Stimulated activated CD4-positive, alpha-beta T cell treated with anti-CD3 and anti-CD28 coated beads, Interleukin-4, amount 100 ng/mL, for 48 hours (primary cell): Measurements from ENCODE around the gene TKT.
"Not testable (repeated sequence)": the region's sequence is repeated elsewhere in the genome, so short reads cannot be mapped to it uniquely, and the experiment has no call there.

Experiments used
- DNase-seq, 2 donors: peaks; one replicate each; pipeline ENCODE4 v3.0.0-alpha.2; 2020; ENCODE audit warnings: low read depth in 2 of 2

TKT gene, protein sequence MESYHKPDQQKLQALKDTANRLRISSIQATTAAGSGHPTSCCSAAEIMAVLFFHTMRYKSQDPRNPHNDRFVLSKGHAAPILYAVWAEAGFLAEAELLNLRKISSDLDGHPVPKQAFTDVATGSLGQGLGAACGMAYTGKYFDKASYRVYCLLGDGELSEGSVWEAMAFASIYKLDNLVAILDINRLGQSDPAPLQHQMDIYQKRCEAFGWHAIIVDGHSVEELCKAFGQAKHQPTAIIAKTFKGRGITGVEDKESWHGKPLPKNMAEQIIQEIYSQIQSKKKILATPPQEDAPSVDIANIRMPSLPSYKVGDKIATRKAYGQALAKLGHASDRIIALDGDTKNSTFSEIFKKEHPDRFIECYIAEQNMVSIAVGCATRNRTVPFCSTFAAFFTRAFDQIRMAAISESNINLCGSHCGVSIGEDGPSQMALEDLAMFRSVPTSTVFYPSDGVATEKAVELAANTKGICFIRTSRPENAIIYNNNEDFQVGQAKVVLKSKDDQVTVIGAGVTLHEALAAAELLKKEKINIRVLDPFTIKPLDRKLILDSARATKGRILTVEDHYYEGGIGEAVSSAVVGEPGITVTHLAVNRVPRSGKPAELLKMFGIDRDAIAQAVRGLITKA

DNA sequence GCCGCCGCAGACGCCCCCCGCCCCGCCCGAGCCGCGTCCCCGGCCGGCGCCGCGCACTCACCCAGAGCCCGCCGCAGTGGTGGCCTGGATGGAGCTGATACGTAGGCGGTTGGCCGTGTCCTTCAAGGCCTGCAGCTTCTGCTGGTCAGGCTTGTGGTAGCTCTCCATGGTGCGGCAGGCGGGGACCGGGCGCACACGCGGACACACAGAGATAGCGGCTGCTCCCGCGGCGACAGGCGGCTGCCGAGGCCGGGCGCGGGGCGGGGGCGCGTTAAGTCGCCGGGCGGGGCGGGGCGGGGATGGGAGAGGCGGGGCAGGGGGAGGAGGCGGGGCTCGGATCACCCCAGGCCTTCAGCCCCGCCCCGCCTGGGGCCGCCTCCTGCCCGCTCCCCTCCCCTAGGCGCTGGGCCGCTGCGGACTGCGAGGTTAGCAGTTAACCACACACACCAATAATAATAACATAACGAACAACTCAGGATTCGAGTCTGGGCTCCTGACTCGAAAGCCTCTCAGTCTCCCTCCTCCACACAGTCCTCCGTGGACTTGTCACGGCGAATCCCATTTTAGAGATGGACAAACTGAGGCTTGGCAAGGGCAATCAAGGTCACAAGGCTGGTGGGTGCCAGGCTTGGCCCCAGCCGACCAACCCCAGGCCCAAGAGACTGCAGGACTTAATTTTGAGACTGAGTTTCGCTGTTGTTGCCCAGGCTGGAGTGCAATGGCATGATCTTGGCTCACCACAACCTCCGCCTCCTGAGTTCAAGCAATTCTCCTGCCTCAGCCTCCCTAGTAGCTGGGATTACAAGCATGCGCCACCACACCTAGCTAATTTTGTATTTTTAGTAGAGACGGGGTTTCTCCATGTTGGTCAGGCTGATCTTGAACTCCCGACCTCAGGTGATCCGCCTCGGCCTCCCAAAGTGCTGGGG, at the start of gene TKT:
Gene TKT, minus strand, starts transcription at position 248 of the 929 bp plus-strand sequence. Its CDS starts 80 bp downstream, at position 168.
- peak; percentile 80 for DNase-seq

DNA sequence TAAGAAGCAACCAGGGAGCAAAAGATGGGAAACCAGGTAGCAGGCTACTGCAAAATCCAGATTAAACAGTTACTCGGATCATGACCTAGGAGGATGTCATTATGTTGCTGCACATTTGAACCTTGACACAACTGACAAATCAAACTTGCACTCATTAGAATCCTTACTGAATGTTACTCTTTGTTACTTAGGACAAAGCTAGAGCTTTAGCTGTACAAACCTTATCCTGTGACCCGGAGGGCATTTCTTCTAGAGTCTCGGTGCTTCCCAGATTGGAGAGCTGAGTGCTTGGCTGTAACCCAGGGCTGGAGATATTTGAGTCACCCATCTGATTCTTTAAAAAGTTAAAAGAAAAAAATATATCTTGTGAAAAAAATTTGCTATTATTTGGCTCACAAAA, 48.1 kb upstream of the TKT start:
- no peak for DNase-seq

DNA sequence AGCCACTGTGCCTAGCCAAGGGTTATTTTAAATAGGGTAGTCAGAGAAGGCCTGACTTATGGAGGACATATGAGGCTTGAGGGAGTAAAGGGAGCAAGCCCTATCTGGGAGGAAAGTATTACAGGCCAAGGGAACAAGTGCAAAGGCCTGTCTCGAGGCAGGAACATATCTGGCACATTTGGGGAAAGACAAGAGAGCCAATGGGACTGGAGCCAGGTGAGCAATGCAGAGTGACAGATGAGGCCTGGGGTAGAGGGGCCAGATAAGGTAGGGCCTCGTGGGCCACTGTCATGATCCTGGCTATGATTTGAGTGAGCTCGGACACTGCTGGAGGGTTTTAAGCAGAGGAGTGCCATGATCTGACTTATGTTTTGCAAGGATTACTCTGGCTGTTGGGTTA, 47.7 kb upstream of the TKT start:
- no peak for DNase-seq

DNA sequence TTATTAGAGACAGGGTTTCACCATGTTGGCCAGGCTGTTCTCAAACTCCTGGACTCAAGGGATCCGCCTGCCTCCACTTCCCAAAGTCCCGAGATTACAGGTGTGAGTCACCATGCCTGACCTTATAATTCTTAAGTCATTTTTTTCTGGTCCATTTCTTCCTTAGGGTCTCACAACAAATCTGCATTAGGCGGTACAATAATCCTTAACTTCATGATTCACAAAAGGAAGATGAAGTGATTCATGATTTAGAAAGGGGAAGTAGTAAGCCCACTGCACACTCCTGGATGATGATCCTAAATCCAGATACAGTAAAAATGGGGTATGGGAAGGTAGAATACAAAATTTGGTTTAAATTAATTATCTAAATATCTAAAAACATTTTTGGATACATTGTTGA, 45.0 kb upstream of the TKT start:
- DNase-seq, result no peak

DNA sequence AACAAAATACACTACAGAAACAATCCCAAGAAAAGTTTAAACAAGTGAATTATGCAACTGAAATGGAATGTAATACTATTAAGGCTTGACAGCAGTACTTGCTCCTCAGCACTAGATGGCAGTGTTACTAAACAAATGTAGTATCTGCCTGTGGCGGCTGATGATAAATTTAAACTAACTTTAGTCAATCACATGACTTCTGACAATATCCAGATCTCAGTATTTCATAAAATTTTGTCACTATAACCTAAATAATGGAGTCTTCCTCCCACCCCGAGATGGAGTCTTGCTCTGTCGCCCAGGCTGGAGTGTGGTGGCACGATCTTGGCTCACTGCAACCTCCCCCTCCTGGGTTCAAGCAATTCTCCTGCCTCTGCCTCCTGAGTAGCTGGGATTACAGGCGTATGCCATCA, 43.8 kb upstream of the TKT start:
- DNase-seq, result not testable (repeated sequence)

DNA sequence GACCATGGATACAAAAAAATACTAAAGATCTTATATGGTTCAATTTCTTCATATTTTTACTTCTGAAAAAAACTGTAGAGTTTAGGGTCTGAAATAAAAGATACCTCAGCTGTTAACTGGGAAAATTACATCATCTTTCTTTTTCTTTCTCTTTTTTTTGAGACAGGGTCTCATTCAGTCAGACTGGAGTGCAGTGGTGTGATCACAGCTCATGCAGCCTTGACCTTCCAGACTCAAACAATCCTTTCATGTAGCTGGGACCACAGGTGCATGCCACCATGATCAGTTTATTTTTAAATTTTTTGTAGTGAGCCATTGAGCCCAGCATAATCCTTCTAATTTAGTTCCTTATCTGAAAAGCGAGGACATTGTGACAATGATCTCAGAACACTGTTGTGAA, 39.6 kb upstream of the TKT start:
- DNase-seq, result no peak

DNA sequence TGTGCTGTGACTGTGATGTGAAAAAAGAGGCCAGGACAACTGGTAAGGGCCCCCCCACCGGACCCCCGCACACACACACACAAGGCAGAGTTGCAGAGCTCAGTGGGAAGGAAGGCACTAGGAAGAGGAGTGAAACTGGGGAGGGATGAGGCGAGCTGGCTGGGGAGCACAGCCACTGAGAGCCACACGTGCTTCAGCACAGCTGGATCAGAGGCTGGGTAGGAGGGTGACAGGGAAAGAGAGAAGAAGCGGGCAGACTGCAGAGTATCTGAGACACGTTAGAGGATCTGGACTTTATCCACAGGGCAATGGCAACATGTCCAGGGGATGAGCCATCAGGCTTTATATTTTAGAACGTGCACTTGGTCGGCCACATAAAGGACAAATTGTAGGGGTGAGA, 38.0 kb upstream of the TKT start:
- DNase-seq, result no peak

DNA sequence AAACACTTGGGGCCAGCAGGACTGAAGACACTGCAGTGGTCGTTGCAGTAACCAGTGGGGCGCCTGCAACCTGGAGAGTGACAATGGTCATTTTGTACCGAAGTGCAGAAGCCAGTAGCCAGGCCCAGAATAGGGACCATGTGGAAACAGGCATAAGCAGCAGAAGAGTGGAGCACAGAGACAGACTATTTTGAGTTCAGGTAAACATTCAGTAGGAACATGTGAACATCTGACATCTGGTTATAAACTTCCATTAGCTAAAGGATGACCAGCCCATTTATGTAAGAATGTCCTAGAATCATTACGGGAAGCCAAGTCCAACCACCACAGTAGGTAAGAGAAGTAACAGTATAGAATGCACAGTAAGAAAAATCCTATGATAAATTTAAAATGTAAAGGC, 32.4 kb upstream of the TKT start:
- no peak for DNase-seq

DNA sequence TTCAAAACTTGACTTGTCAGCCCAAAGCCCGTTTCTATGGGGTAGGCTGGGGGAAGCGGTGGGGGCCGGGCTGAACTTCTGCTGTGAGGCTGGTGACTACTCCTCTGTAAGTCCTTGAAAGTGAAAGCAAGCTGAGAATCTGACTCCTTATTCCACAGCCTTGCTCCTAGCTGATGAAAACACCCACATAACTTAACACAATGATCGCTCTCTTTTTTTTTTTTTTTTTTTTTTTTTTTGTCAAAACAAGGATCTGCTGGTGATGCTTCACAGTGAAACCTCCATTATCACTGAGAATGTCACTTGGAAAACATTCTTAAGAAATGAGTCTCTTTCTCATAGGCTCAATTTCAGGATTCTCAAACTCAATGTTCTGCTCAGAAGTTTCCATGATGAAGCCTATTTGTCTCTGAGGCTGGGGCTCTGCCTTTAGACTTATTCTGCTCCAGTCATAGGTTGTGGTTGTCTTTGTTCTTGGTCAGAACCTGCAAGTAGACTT, 31.4 kb upstream of the TKT start:
- DNase-seq, result peak; percentile 12 to 13

DNA sequence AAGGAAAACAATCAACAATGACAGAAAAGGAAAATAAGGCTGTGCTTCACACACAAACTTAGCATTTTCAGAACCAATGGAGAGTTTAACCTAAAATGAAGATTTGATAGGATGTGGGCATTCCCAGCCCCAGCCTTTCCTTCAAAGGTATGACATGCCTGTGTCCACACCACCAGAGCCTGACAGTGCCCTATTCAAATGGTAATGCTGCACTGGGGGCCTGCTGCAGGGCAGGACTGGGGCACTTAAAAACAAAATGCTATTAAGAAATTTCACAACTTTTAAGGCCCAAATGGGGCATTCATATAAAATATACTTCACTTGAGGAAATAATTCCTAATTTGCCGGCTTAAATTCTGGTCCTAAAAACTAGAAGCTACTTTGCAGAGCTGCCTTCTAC, 30.9 kb upstream of the TKT start:
- DNase-seq, result no peak

DNA sequence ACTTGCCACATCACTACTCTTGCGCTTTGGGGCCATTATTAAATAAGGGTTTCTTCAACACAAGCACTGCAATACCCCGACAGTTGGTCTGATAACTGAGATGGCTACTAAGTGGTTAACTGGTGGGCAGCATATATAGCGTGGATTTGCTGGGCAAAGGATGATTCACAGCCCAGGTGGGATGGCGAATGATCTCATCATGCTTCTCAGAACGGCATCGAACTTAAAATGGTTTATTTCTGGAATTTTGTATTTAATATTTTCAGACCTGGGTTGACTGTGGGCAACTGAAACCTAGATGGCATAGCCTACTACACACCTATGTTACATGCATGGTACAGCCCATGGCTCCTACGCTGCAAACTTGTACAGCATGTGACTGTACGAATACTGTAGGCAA, 26.8 kb upstream of the TKT start:
- DNase-seq, result no peak

DNA sequence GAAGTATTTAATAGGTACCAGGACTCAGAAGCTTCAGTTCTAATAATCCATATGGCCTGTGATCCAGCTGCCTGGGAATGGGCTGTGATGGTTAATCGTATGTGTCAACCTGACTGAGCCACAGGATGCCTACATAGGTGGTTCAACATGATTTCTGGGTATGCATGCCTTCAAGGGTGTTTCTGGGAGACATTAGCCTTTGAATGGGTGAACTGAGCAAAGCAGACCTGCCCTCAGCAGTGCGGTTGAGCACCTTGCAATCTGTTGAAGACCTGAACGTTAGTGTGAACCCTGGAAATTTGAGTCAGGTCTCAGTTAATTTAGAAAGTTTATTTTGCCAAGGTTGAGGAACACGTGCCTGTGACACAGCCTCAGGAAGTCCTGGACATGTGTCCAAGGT, 22.8 kb upstream of the TKT start:
- no peak for DNase-seq

DNA sequence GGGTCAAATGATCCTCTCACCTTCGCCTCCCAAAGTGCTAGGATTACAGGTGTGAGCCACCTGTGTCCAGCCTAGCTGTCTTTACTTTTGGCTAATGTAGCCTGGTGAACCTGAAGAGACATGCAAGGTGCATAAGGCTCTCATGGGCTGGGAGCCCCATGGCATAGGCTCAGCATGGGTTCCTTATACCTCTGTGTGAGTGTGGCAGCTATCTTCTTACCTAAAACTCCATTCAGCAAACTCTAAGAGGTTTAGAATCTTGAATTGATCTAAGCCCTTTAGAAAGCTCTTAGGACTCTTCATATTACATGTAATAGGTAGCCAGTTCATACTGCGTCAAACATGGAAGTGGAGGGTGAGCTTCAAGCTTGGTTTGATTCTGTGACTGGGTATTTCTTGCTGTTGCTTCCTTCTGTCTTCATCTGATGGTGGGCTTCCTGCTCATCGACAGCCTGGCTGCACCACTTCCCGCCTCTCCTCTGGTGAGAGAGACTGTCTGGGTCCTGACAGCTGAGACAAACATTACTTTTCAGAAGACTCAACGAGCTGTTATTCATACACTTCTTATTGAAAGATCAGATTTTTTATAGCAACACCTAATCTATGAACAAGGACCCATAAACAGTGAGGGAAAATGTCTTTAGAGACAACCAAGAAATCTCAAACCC, 19.2 kb upstream of the TKT start:
- DNase-seq, result no peak

DNA sequence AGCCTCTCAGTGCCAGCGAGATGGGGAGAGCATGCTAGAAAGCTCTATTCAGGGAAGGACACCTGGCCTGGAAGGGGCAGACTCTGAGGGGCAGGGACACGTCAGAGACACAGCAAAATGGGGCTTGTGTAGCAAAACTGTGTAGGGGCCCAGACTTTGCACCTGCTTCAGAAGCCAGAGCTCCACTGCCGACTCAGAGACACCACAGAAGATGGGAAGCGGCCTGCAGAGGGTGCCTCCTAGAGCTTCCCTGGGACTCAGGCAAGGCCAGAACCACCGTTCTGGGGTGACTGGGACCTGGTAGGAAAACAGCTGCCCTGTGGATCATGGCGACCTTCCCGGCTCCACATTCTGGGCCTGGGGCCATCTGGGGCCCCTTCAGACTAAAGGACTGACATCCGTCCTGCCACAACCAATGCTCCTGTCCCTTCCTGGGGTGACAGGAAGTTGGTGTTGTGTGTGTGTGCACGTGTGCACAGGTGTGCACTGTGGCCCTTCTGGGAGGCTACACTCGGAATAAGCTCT, 17.4 kb upstream of the TKT start:
- DNase-seq, result no peak

DNA sequence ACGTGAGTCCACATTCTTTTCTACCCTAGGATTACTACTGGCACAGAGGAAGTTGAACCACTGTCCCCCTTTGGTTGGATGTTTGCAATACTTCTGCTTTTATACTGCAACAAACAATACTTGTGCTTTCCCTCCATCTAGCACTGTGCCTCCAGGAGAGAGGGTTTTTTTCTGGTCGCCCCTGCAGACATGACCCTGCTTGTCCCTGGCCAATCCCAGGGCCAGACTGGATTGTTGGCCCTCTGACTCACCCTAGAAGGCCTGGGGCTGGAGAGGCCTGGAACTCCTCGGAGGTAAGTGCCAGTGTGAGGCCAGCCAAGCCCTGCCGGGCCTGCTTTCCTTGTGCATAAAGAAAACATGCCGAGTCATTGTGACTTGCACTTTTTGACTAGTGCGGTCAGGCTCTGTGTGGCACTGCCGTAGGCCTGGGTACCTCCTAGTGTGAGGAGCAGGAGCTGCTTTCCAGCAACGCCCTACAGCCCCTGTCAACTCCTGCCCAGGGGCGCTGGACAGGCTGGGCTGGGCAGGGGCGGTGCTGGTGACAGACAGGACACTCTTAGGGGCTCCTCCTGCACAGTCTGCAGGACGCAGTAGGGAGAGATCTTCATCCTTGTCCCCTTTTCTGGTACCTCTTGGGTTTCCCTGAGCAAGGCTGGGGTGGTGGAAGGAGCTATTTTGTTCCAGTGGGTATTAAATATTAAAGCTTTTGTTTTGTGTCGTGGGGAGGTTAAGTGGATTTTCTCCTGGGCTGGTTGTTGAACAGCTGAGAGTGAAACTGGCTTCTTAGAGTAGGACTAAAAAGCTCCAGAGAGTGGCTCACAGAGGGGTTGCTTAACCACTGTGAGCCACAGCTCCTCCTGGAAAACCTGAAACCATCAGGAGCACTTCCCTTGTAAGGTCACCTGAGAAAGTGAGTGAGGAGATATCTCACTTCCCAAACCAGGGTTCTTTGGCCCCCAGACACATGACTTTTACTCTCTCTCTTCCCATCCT, 14.4 kb upstream of the TKT start:
- DNase-seq, result no peak

DNA sequence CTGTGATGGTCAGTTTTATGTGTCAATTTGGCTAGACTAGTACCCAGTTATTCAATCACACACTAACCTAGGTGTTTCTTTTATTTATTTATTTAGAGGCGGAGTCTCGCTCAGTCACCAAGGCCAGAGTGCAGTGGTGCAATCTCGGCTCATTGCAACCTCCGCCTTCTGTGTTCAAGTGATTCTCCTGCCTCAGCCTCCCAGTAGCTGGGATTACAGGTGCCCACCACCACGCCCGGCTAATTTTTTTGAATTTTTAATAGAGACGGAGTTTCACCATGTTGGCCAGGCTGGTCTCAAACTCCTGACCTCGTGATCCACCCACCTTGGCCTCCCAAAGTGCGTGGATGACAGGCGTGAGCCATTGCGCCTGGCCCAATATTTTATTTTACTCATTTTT, 13.4 kb upstream of the TKT start:
- DNase-seq, result not testable (repeated sequence)

DNA sequence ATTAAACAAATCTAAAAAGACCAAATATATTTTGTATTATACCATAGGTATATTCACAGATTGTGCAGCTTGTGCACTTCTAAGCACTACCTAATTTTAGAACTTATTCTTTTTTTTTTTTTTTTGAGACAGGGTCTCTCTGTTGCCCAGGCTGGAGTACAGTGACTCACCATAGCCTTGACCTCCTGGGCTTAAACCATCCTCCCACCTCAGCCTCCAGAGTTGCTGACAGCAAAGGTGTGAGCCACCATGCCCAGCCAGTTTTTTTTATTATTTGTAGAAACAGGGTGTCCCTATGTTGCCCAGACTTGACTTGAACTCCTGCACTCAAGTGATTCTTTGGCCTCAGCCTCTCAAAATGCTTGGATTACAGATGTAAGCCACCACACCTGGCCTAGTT, 11.9 kb upstream of the TKT start:
- no peak for DNase-seq

DNA sequence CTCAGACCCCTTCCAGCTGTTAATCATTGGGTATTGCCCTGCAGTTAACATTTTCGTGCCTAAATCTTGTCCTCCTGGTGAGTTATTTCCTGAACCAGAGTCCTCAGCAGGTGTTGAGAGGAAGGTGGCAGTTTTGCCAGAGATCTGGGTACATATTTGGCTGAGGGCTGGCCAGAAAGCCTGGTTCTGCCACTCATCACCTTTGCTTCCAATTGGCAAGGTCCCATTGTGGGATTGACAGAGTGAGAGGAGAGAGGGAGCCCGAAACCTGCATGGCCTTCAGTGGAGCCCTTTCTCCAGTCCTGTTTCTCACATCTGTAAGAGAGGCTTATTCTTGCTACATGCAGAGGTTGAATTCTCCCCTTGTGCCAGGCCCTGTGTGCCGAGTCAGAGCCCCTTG, 8.9 kb upstream of the TKT start:
- no peak for DNase-seq

DNA sequence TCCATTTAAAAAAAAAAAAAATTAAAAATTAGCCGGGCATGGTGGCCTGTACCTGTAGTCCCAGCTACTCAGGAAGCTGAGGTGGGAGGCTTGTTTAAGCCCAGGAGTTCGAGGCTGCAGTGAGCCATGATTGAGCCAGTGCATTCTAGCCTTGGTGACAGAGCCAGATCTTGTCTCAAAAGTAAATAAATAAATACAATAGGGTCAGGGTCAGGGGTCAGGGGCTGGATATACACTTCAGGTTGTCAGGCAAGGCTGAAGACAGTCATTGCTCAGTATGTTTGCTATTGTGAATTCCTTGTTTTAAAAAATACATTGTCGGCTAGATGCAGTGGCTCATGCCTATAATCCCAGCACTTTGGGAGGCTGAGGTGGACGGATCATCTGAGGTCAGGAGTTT, 8.1 kb upstream of the TKT start:
- no peak for DNase-seq

DNA sequence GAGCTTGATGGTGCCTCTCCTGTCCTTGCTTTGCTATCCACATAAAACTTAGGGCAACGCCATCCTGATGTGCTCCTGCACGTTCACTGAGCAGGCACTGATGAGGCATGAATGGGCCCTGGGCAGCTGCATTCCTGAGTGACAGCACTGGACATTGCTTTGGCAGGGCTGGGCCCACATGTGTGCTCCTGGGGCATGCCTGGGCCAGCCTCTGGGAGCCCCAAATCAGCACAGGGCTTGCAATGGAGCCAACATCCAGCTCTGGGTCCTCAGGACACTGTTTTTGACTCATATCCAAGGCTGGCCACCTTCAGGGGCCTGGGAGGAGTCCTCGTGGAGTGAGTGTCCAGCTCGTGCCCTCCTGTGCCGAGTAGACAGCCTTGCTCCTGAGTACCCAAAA, 5.9 kb upstream of the TKT start:
- no peak for DNase-seq
